CD4-positive, CD25-positive, alpha-beta regulatory T cell (primary cell): Measurements from ENCODE around the gene UBE4B. TPM values are rescaled to one million over a fixed set of nuclear protein-coding genes. Genes with fewer than 3 reads are reported as not detected.

ENCODE experiments used
- ATAC-seq, 2 donors: fragments of 150-1000 bp; cut with Tn5 transposase; one replicate each; pipeline ENCODE4 v1.10.0; 2021; ENCODE audit warnings: low read depth in 2 of 2, moderate number of reproducible peaks in 2 of 2, moderate library complexity in 1 of 2
- DNase-seq, 3 donors: peaks; one replicate each; pipeline versions ENCODE4 v3.0.0 to v3.0.0-alpha.2; 2012 to 2022; ENCODE audit warnings: mixed read lengths in 1 of 3
- H3K27ac ChIP-seq: one replicate; pipeline ENCODE4 v1.7.0; 2013; ENCODE audit warnings: mild to moderate bottlenecking, low read length; ENCODE audit not compliant: insufficient read depth, poor library complexity, severe bottlenecking
- H3K27me3 ChIP-seq: one replicate; pipeline ENCODE4 v1.7.0; 2013; ENCODE audit warnings: low read length; ENCODE audit not compliant: control insufficient read depth, insufficient read depth
- H3K36me3 ChIP-seq: one replicate; pipeline ENCODE4 v1.7.0; 2013; ENCODE audit warnings: mild to moderate bottlenecking, low read length, moderate library complexity; ENCODE audit not compliant: control insufficient read depth, insufficient read depth
- H3K4me1 ChIP-seq: 2 replicates; pipeline ENCODE4 v1.7.0; 2013; ENCODE audit warnings: mild to moderate bottlenecking, low read length; ENCODE audit not compliant: insufficient read depth, control insufficient read depth, poor library complexity, severe bottlenecking
- H3K4me3 ChIP-seq: one replicate; pipeline ENCODE4 v1.7.0; 2013; ENCODE audit warnings: low read depth, mild to moderate bottlenecking, low read length, moderate library complexity
- H3K9me3 ChIP-seq, 2 experiments: 1 replicate in 1 of 2; 2 replicates in 1 of 2; pipeline ENCODE4 v1.7.0; 2013; ENCODE audit warnings: low read length in 2 of 2, mild to moderate bottlenecking in 1 of 2, moderate library complexity in 1 of 2; ENCODE audit not compliant: control insufficient read depth in 2 of 2
- H3K27ac Mint-ChIP-seq, 3 donors: one replicate each; pipeline ENCODE4 v1.8.0; 2020 to 2022; ENCODE audit warnings: mild to moderate bottlenecking in 3 of 3, mixed read lengths in 3 of 3, moderate library complexity in 2 of 3
- H3K27me3 Mint-ChIP-seq: one replicate; pipeline ENCODE4 v1.8.0; 2022; ENCODE audit warnings: mild to moderate bottlenecking, mixed read lengths
- H3K36me3 Mint-ChIP-seq: one replicate; pipeline ENCODE4 v1.8.0; 2020; ENCODE audit warnings: mixed read lengths
- H3K4me1 Mint-ChIP-seq, 4 donors: one replicate each; pipeline ENCODE4 v1.8.0; 2020 to 2022; ENCODE audit warnings: mixed read lengths in 4 of 4, mild to moderate bottlenecking in 1 of 4
- H3K4me3 Mint-ChIP-seq, 4 donors: one replicate each; pipeline ENCODE4 v1.8.0; 2020 to 2022; ENCODE audit warnings: mild to moderate bottlenecking in 4 of 4, mixed read lengths in 4 of 4, moderate library complexity in 3 of 4
- H3K9me3 Mint-ChIP-seq, 7 donors: one replicate each; pipeline ENCODE4 v1.8.0; 2020 to 2022; ENCODE audit warnings: mixed read lengths in 7 of 7, mild to moderate bottlenecking in 3 of 7, moderate library complexity in 2 of 7
- polyA plus RNA-seq, 4 donors: library from polyadenylated mRNA; unstranded; fragments of 300-500 nt; fragmentation: Illumina TruSeq; gene quantifications; one replicate each; pipeline ENCODE4 v1.2.3, GENCODE V29; 2021
- total RNA-seq: library from RNA; stranded (reverse); gene quantifications from one replicate; pipeline ENCODE4 v1.2.3, GENCODE V29; 2022

Gene UBE4B
- total and polyA plus RNA-seq, 5 donors from 2014 or later = 8.0 to 38.7 (median 9.3) TPM

DNA sequence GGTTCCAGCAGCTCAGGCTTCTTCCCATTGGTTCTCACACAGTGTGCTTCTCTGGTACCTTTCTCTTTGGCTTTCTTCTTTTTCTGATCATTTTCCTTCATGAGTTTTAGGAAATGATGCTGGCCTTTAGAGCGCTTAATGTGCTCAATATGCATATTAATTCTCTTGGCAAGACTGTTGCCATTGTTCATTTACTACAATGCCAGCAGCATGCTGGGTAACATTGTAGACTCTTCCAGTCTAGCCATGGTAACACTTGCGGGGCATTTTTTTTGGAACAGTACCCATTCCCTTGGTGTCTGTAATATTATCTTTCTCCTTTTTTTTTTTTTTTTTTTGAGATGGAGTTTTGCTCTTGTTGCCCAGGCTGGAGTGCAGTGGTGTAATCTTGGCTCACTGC is 21.7 kb downstream of the UBE4B start:
- no peaks in the 10 kb centered on the region for H3K4me1 ChIP-seq
- ATAC-seq = no peak
- no peak for DNase-seq
- no peaks in the 10 kb centered on the region for H3K9me3 Mint-ChIP-seq
- no peak overlapping the region for H3K27ac Mint-ChIP-seq
- no peaks in the 10 kb centered on the region for H3K27me3 ChIP-seq
- peaks cover 28% of the 10 kb centered on the region for H3K36me3 Mint-ChIP-seq
- H3K4me1 Mint-ChIP-seq = peaks cover 17 to 23% (median 19%) of the 10 kb centered on the region in 4 donors
- peaks cover 25% of the 10 kb centered on the region for H3K36me3 ChIP-seq
- H3K27ac ChIP-seq = no peak overlapping the region
- H3K27me3 Mint-ChIP-seq = no peaks in the 10 kb centered on the region
- H3K4me3 ChIP-seq = no peak overlapping the region
- H3K9me3 ChIP-seq = no peaks in the 10 kb centered on the region
- H3K4me3 Mint-ChIP-seq = no peak overlapping the region

DNA sequence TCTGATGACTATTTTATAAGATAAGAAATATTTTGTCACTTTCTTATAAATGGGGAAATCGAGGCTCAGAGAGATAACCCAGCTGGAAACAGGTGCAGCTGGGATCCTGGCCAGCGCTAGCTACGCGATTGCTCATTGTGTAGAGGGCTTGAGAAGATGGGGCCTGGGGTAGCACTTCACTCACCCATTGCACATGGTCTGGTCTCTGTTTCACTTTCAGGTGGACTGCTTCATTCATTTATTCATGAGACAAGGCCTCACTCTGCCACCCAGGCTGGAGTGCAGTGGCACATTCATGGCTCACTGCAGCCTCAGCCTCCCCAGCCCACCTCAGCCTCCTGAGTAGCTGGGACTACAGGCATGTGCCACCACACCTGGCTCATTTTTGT is 23.8 kb downstream of the UBE4B start:
- Histone ChIP-seq H3K4me1 (no peaks in the 10 kb centered on the region), H3K9me3 (no peaks in the 10 kb centered on the region), H3K4me3 (no peak overlapping the region), H3K36me3 (peaks cover 14% of the 10 kb centered on the region), H3K27me3 (no peaks in the 10 kb centered on the region), H3K27ac (no peak overlapping the region)
- DNase-seq (no peak), ATAC-seq (no peak)
- Mint-ChIP-seq H3K27me3 (no peaks in the 10 kb centered on the region), H3K4me3 (no peak overlapping the region), H3K9me3 (no peaks in the 10 kb centered on the region), H3K36me3 (peaks cover 14% of the 10 kb centered on the region), H3K4me1 (peaks cover 10 to 17% (median 14%) of the 10 kb centered on the region in 4 donors), H3K27ac (no peak overlapping the region)

DNA sequence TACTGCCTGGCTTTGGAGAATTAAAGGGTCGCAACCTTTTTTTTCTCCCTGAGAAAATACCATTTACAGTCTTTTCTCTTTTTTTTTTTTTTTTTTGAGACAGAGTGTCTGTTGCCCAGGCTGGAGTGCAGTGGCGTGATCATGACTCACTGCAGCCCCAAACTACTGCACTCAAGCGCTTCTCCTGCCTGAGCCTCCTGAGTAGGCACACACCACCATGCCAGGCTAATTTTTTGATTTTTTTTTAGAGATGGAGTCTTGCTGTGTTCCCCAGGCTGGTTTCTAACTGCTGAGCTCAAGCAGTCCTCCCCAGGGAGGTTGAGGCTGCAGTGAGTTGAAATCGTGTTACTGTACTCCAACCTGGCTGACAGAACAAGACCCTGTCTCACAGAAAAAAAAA is 24.6 kb downstream of the UBE4B start:
- H3K4me3 Mint-ChIP-seq = no peak overlapping the region
- peaks cover 10 to 17% (median 12%) of the 10 kb centered on the region in 4 donors for H3K4me1 Mint-ChIP-seq
- Histone ChIP-seq H3K27ac (no peak overlapping the region), H3K36me3 (peaks cover 14% of the 10 kb centered on the region), H3K4me3 (no peak overlapping the region), H3K27me3 (no peaks in the 10 kb centered on the region), H3K4me1 (no peaks in the 10 kb centered on the region), H3K9me3 (no peaks in the 10 kb centered on the region)
- H3K36me3 Mint-ChIP-seq = peaks cover 9% of the 10 kb centered on the region
- no peaks in the 10 kb centered on the region for H3K9me3 Mint-ChIP-seq
- ATAC-seq (no peak), DNase-seq (no peak)
- H3K27me3 Mint-ChIP-seq = no peaks in the 10 kb centered on the region
- H3K27ac Mint-ChIP-seq = peak overlapping the region in 1 of 3 donors; percentile 50

DNA sequence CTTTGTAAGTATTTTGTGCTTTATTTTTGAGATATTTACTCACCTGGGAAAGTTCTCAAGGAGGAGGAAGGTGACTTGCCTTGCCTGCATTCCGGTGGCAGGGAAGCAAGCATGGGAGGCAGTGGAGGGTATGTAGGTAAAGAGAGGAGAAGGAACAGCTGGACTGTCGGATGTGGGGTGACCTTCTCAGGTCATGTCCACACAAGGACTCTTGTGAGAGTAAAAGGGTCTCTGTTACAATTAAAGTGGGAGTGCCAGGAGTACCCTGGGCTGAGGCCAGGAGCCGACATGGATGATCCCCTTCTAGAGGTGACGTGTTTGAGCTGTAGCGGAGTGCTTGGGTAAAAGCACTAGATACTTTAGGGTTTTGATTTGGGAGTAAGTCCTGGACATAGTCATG is 25.0 kb downstream of the UBE4B start:
- H3K36me3 ChIP-seq = peaks cover 14% of the 10 kb centered on the region
- no peak for ATAC-seq
- H3K27ac Mint-ChIP-seq = peak overlapping the region in 1 of 3 donors; percentile 50

DNA sequence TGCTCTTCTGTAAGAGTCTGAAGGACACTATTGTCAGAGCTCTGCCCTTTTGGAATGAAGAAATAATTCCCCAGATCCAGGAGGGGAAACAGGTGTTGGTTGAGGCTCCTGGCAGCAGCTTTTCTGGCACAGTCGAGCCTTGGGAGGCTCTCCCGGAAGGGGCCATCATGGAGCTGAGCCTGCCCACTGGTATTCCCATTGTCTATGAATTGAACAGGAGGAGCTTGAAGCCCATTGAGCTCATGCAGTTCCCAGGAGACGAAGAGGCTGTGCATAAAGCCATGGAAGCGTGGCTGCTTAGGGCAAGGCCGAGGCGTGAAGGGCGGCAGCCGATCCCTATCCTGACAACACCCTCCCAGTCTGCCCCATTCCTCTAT is 26.6 kb downstream of the UBE4B start:
- H3K4me3 ChIP-seq = no peak overlapping the region
- H3K36me3 ChIP-seq = peaks cover 14% of the 10 kb centered on the region
- ATAC-seq (no peak), DNase-seq (no peak)
- Mint-ChIP-seq H3K36me3 (peaks cover 17% of the 10 kb centered on the region), H3K27ac (no peak overlapping the region), H3K9me3 (no peaks in the 10 kb centered on the region), H3K4me3 (no peak overlapping the region), H3K27me3 (no peaks in the 10 kb centered on the region), H3K4me1 (peaks cover 15 to 22% (median 19%) of the 10 kb centered on the region in 4 donors)
- no peaks in the 10 kb centered on the region for H3K9me3 ChIP-seq
- H3K27me3 ChIP-seq = no peaks in the 10 kb centered on the region
- H3K27ac ChIP-seq = no peak overlapping the region
- no peaks in the 10 kb centered on the region for H3K4me1 ChIP-seq

More for the DNA sequence above, 25.0 kb downstream of the UBE4B start:
- Mint-ChIP-seq H3K4me3 (no peak overlapping the region), H3K4me1 (peaks cover 7 to 17% (median 11%) of the 10 kb centered on the region in 4 donors), H3K36me3 (peaks cover 7% of the 10 kb centered on the region), H3K27me3 (no peaks in the 10 kb centered on the region), H3K9me3 (no peaks in the 10 kb centered on the region)
- no peaks in the 10 kb centered on the region for H3K27me3 ChIP-seq
- H3K27ac ChIP-seq = no peak overlapping the region
- H3K9me3 ChIP-seq = no peaks in the 10 kb centered on the region
- no peaks in the 10 kb centered on the region for H3K4me1 ChIP-seq
- no peak overlapping the region for H3K4me3 ChIP-seq
- no peak for DNase-seq

DNA sequence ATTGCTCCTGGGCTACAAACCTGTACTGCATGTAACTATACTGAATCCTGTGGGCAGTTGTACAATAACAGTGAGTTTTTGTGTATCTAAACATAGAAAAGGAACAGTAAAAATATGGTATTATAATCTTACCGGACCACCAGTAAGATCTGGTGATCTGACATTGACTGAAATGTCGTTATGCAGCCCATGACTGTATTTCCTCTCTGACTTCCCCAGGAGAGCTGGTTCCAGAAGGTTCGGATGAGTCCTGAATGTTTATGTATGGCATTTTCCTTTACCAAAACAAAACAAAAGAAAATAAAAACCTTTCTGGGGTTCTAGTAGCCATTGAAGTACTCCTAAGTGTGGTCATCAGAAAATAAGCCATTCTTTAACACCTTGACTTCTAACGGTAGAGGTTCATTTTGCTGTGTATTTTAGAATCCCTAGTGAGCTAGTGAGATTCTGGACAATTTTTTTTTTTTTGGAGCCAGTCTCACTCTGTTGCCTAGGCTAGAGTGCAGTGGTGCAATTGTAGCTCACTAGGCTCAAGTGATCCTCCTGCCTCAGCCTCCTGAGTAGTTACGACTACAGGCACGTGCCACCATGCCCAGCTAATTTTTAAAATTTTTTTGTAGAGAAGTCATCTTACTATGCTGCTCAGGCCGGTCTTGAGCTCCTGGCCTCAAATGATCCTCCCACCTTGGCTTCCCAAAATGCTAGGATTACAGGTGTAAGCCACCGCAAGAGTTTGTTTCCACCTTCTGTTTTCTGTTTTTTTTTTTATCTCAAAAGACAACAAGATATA is 27.7 kb downstream of the UBE4B start:
- Histone ChIP-seq H3K4me1 (no peaks in the 10 kb centered on the region), H3K9me3 (no peaks in the 10 kb centered on the region), H3K27me3 (no peaks in the 10 kb centered on the region), H3K36me3 (peaks cover 14% of the 10 kb centered on the region), H3K4me3 (no peak overlapping the region), H3K27ac (no peak overlapping the region)
- DNase-seq = no peak
- no peak overlapping the region for H3K4me3 Mint-ChIP-seq
- H3K9me3 Mint-ChIP-seq = no peaks in the 10 kb centered on the region
- no peak overlapping the region for H3K27ac Mint-ChIP-seq
- no peaks in the 10 kb centered on the region for H3K27me3 Mint-ChIP-seq
- H3K36me3 Mint-ChIP-seq = peaks cover 17% of the 10 kb centered on the region
- peaks cover 18 to 24% (median 22%) of the 10 kb centered on the region in 4 donors for H3K4me1 Mint-ChIP-seq
- ATAC-seq = no peak

DNA sequence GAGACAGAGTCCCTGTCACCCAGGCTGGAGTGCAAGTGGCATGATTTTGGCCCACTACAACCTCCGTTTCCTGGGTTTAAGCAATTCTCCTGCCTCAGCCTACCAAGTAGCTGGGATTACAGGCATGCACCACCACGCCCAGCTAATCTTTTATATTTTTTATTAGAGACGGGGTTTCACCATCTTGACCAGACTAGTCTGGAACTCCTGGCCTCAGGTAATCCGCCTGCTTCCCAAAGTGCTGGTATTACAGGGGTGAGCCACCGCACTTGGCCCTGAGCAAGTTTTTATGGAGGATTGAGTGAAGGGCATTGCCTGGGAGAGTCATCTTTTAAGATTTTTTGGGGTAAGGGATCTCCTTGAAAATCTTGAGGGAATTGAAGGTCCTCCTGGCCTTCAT is 28.5 kb downstream of the UBE4B start:
- Mint-ChIP-seq H3K9me3 (no peaks in the 10 kb centered on the region), H3K27me3 (no peaks in the 10 kb centered on the region), H3K27ac (no peak overlapping the region), H3K36me3 (peaks cover 17% of the 10 kb centered on the region), H3K4me3 (no peak overlapping the region), H3K4me1 (peaks cover 15 to 25% (median 19%) of the 10 kb centered on the region in 4 donors)
- Histone ChIP-seq H3K27ac (no peak overlapping the region), H3K27me3 (no peaks in the 10 kb centered on the region), H3K36me3 (peaks cover 14% of the 10 kb centered on the region), H3K9me3 (no peaks in the 10 kb centered on the region), H3K4me1 (no peaks in the 10 kb centered on the region), H3K4me3 (no peak overlapping the region)
- DNase-seq = no peak
- ATAC-seq = no peak

DNA sequence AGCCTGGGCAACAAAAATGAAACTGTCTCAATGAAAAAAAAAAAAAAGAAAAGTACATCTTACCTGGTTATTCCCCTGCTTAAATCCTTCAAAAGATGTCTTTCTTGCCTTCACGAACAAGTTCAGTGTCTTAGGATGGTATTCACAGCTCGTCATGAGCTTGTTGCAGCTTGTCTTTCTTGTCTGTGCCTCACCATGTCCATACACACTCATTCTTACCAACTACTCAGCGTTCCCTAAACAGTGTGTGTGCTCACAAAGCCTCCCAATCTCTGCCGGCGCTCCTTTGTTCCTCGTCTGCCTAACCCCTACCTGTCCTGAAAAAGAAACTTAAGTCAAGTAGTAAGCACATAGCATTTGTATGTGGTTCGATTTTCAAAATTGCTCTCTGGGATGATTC is 31.1 kb downstream of the UBE4B start:
- Mint-ChIP-seq H3K4me1 (peaks cover 16 to 22% (median 19%) of the 10 kb centered on the region in 4 donors), H3K27me3 (no peaks in the 10 kb centered on the region), H3K27ac (peak overlapping the region in 2 of 3 donors; percentile 2 to 15), H3K36me3 (peaks cover 12% of the 10 kb centered on the region), H3K9me3 (no peaks in the 10 kb centered on the region), H3K4me3 (peak overlapping the region in 1 of 4 donors; percentile 5)
- no peaks in the 10 kb centered on the region for H3K9me3 ChIP-seq
- ATAC-seq (no peak), DNase-seq (no peak)
- H3K27ac ChIP-seq = no peak overlapping the region
- no peak overlapping the region for H3K4me3 ChIP-seq
- no peaks in the 10 kb centered on the region for H3K27me3 ChIP-seq
- H3K36me3 ChIP-seq = peaks cover 4% of the 10 kb centered on the region
- H3K4me1 ChIP-seq = no peaks in the 10 kb centered on the region
